Activated naive CD8-positive, alpha-beta T cell treated with anti-CD3 and anti-CD28 coated beads, Interleukin-2, amount 10 ng/mL, durations not matched to agents 7 days and 5 days (primary cell): Measurements from ENCODE around the gene AKAP7. TPM values are rescaled to one million over a fixed set of nuclear protein-coding genes. Genes with fewer than 3 reads are reported as not detected.
"Not testable (repeated sequence)": the region's sequence is repeated elsewhere in the genome, so short reads cannot be mapped to it uniquely, and the experiment has no call there.

ENCODE experiments used
- ATAC-seq: fragments of 150-1000 bp; cut with Tn5 transposase; one replicate; pipeline ENCODE4 v1.10.0; 2021; ENCODE audit warnings: low read depth, moderate library complexity
- POLR2A ChIA-PET: fragments of 350-600 bp; sonication (Branson Sonifier 250); formaldehyde crosslinking; loops from one replicate; lab custom pipeline; 2021; ENCODE audit warnings: antibody characterized with exemption; lab: Charles Lee
- DNase-seq: peaks from one replicate; pipeline ENCODE4 v3.0.0; 2021
- H3K27ac Mint-ChIP-seq: one replicate; pipeline ENCODE4 v1.8.0; 2022; ENCODE audit warnings: mild to moderate bottlenecking, mixed read lengths
- H3K27me3 Mint-ChIP-seq: one replicate; pipeline ENCODE4 v1.8.0; 2022; ENCODE audit warnings: mild to moderate bottlenecking, moderate library complexity, mixed read lengths
- H3K36me3 Mint-ChIP-seq: one replicate; pipeline ENCODE4 v1.8.0; 2021; ENCODE audit warnings: mild to moderate bottlenecking, mixed read lengths
- H3K4me1 Mint-ChIP-seq: one replicate; pipeline ENCODE4 v1.8.0; 2021; ENCODE audit warnings: mixed read lengths
- H3K4me3 Mint-ChIP-seq: one replicate; pipeline ENCODE4 v1.8.0; 2022; ENCODE audit warnings: mild to moderate bottlenecking, moderate library complexity, mixed read lengths
- H3K9me3 Mint-ChIP-seq: one replicate; pipeline ENCODE4 v1.8.0; 2021; ENCODE audit warnings: mixed read lengths
- total RNA-seq, 2 experiments: library from RNA; stranded (reverse); gene quantifications; one replicate each; pipeline ENCODE4 v1.2.3, GENCODE V29; 2021

Gene AKAP7
- total RNA-seq, 2 experiments from 2014 or later = 12.6 to 13.1 TPM

- DNase-seq (no peak), ATAC-seq (no peak)
- Mint-ChIP-seq H3K4me1 (peaks cover 1% of the 10 kb centered on the region), H3K9me3 (peaks cover 11% of the 10 kb centered on the region), H3K36me3 (peaks cover 29% of the 10 kb centered on the region), H3K4me3 (no peak overlapping the region), H3K27me3 (no peaks in the 10 kb centered on the region), H3K27ac (no peak overlapping the region)
- POLR2A ChIA-PET = no interaction called here
These were observed 170.0 kb downstream of the AKAP7 start for GRCh38 chr6:131305037-131305850.

GRCh38 chr6:131309437-131309836 is 174.2 kb downstream of the AKAP7 start:
- DNase-seq (no peak), ATAC-seq (no peak)
- H3K4me1 Mint-ChIP-seq = no peaks in the 10 kb centered on the region
- H3K9me3 Mint-ChIP-seq = peaks cover 16% of the 10 kb centered on the region
- H3K36me3 Mint-ChIP-seq = peaks cover 20% of the 10 kb centered on the region
- H3K27me3 Mint-ChIP-seq = no peaks in the 10 kb centered on the region
- H3K4me3 Mint-ChIP-seq = no peak overlapping the region
- no peak overlapping the region for H3K27ac Mint-ChIP-seq
- POLR2A ChIA-PET = no interaction called here

- ATAC-seq = no peak
- Mint-ChIP-seq H3K9me3 (peaks cover 13% of the 10 kb centered on the region), H3K4me3 (no peak overlapping the region), H3K27me3 (no peaks in the 10 kb centered on the region), H3K4me1 (peaks cover 5% of the 10 kb centered on the region), H3K27ac (no peak overlapping the region), H3K36me3 (peaks cover 26% of the 10 kb centered on the region)
- POLR2A ChIA-PET = no interaction called here
- DNase-seq = no peak
These were observed 179.6 kb downstream of the AKAP7 start for GRCh38 chr6:131314838-131315237.

GRCh38 chr6:131316654-131317053 is 181.4 kb downstream of the AKAP7 start:
- ATAC-seq = peak; percentile 50
- H3K27me3 Mint-ChIP-seq = no peaks in the 10 kb centered on the region
- POLR2A ChIA-PET = interaction anchor here (0.6 kb wide), 1 partner anchor 325 kb away, joined by 6 read pairs; no protein-coding TSS in a partner anchor
- DNase-seq = no peak
- peak overlapping the region; percentile 15 for H3K27ac Mint-ChIP-seq
- H3K4me1 Mint-ChIP-seq = peaks cover 5% of the 10 kb centered on the region
- peak overlapping the region; percentile 33 for H3K4me3 Mint-ChIP-seq
- H3K36me3 Mint-ChIP-seq = peaks cover 21% of the 10 kb centered on the region
- H3K9me3 Mint-ChIP-seq = peaks cover 12% of the 10 kb centered on the region

- Mint-ChIP-seq H3K36me3 (peaks cover 21% of the 10 kb centered on the region), H3K9me3 (peaks cover 12% of the 10 kb centered on the region), H3K27ac (no peak overlapping the region), H3K27me3 (no peaks in the 10 kb centered on the region), H3K4me3 (no peak overlapping the region), H3K4me1 (peaks cover 5% of the 10 kb centered on the region)
- POLR2A ChIA-PET = no interaction called here
- no peak for ATAC-seq
- no peak for DNase-seq
These were observed 182.2 kb downstream of the AKAP7 start for GRCh38 chr6:131317516-131317915.

- Mint-ChIP-seq H3K4me3 (no peak overlapping the region), H3K27me3 (no peaks in the 10 kb centered on the region), H3K4me1 (peaks cover 3% of the 10 kb centered on the region), H3K27ac (no peak overlapping the region), H3K36me3 (peaks cover 13% of the 10 kb centered on the region), H3K9me3 (no peaks in the 10 kb centered on the region)
- POLR2A ChIA-PET = no interaction called here
- no peak for DNase-seq
- ATAC-seq = no peak
These were observed 186.3 kb downstream of the AKAP7 start for GRCh38 chr6:131321589-131321988.

GRCh38 chr6:131322125-131322524 is 186.9 kb downstream of the AKAP7 start:
- ATAC-seq = no peak
- Mint-ChIP-seq H3K27me3 (no peaks in the 10 kb centered on the region), H3K27ac (no peak overlapping the region), H3K4me3 (no peak overlapping the region), H3K36me3 (peaks cover 10% of the 10 kb centered on the region), H3K9me3 (no peaks in the 10 kb centered on the region), H3K4me1 (no peaks in the 10 kb centered on the region)
- POLR2A ChIA-PET = no interaction called here
- DNase-seq = no peak

- H3K4me3 Mint-ChIP-seq, H3K27me3 Mint-ChIP-seq, H3K4me1 Mint-ChIP-seq, H3K9me3 Mint-ChIP-seq, H3K27ac Mint-ChIP-seq, POLR2A ChIA-PET, H3K36me3 Mint-ChIP-seq, DNase-seq, ATAC-seq: not testable (repeated sequence)
These were observed 190.4 kb downstream of the AKAP7 start for GRCh38 chr6:131325669-131326068.

- H3K4me3 Mint-ChIP-seq, POLR2A ChIA-PET, H3K27ac Mint-ChIP-seq, DNase-seq, ATAC-seq, H3K9me3 Mint-ChIP-seq, H3K27me3 Mint-ChIP-seq, H3K36me3 Mint-ChIP-seq, H3K4me1 Mint-ChIP-seq: not testable (repeated sequence)
These were observed 193.5 kb downstream of the AKAP7 start for GRCh38 chr6:131328727-131329126.

- no peak overlapping the region for H3K27ac Mint-ChIP-seq
- ATAC-seq = no peak
- H3K4me1 Mint-ChIP-seq = no peaks in the 10 kb centered on the region
- no peak for DNase-seq
- POLR2A ChIA-PET = no interaction called here
- H3K4me3 Mint-ChIP-seq = no peak overlapping the region
- H3K27me3 Mint-ChIP-seq = no peaks in the 10 kb centered on the region
- H3K9me3 Mint-ChIP-seq = no peaks in the 10 kb centered on the region
- H3K36me3 Mint-ChIP-seq = peaks cover 7% of the 10 kb centered on the region
These were observed 195.9 kb downstream of the AKAP7 start for GRCh38 chr6:131331151-131331550.

- Mint-ChIP-seq H3K27ac (no peak overlapping the region), H3K36me3 (peaks cover 11% of the 10 kb centered on the region), H3K27me3 (no peaks in the 10 kb centered on the region), H3K4me3 (no peak overlapping the region), H3K9me3 (no peaks in the 10 kb centered on the region), H3K4me1 (no peaks in the 10 kb centered on the region)
- no peak for DNase-seq
- no peak for ATAC-seq
- POLR2A ChIA-PET = no interaction called here
These were observed 196.9 kb downstream of the AKAP7 start for GRCh38 chr6:131331873-131332781.
